Neuronal stem cell (in vitro differentiated cells): ENCODE results near the gene LEPROT.

Experiments used
- DNase-seq: peaks from one replicate; pipeline ENCODE4 v3.0.0-alpha.2; 2013; ENCODE audit warnings: low spot score
- H2AFZ ChIP-seq: one replicate; pipeline ENCODE4 v1.6.1; 2013; ENCODE audit warnings: mild to moderate bottlenecking, low read length, inconsistent platforms
- H2AK5ac ChIP-seq: 2 replicates; pipeline ENCODE4 v1.6.1; 2013; ENCODE audit warnings: low read depth, mild to moderate bottlenecking, inconsistent platforms, low read length, moderate library complexity, mixed read lengths
- H2BK120ac ChIP-seq: 2 replicates; pipeline ENCODE4 v1.6.1; 2013; ENCODE audit warnings: low read depth, mild to moderate bottlenecking, inconsistent platforms, low read length, moderate library complexity, mixed read lengths
- H2BK12ac ChIP-seq: one replicate; pipeline ENCODE4 v1.6.1; 2013; ENCODE audit warnings: low read length, inconsistent platforms
- H2BK15ac ChIP-seq: 2 replicates; pipeline ENCODE4 v1.6.1; 2013; ENCODE audit warnings: mild to moderate bottlenecking, low read length, inconsistent platforms, mixed read lengths
- H2BK5ac ChIP-seq: one replicate; pipeline ENCODE4 v1.6.1; 2013; ENCODE audit warnings: inconsistent platforms, mild to moderate bottlenecking, low read length, moderate library complexity
- H3K14ac ChIP-seq: one replicate; pipeline ENCODE4 v1.6.1; 2013; ENCODE audit warnings: low read length, inconsistent platforms
- H3K18ac ChIP-seq: 2 replicates; pipeline ENCODE4 v1.6.1; 2013; ENCODE audit warnings: low read length, inconsistent platforms
- H3K23ac ChIP-seq: 2 replicates; pipeline ENCODE4 v1.6.1; 2013; ENCODE audit warnings: low read depth, mild to moderate bottlenecking, mixed read lengths, low read length, inconsistent platforms; ENCODE audit not compliant: poor library complexity
- H3K27ac ChIP-seq: replicated peaks from 3 replicates; pipeline ENCODE4 v1.5.1; 2013; ENCODE audit warnings: low read length, inconsistent platforms
- H3K27me3 ChIP-seq, 3 experiments: 2 replicates each; pipeline ENCODE4 v1.6.1; 2013; ENCODE audit warnings: low read length in 3 of 3, mild to moderate bottlenecking in 2 of 3, inconsistent platforms in 1 of 3, low read depth in 1 of 3, mixed read lengths in 1 of 3, moderate library complexity in 1 of 3; ENCODE audit not compliant: control insufficient read depth in 3 of 3, insufficient read depth in 3 of 3
- H3K36me3 ChIP-seq, 2 donors: replicated peaks in 1 of 2; 2 replicates each; pipeline ENCODE4 v1.6.1; 2013; ENCODE audit warnings: low read length in 2 of 2; ENCODE audit not compliant: control insufficient read depth in 2 of 2, insufficient read depth in 2 of 2
- H3K4ac ChIP-seq: 2 replicates; pipeline ENCODE4 v1.6.1; 2013; ENCODE audit warnings: inconsistent platforms, mild to moderate bottlenecking, low read length, moderate library complexity
- H3K4me1 ChIP-seq, 2 donors: 1 replicate in 1 of 2; 2 replicates in 1 of 2; pipeline ENCODE4 v1.6.1; 2013; ENCODE audit warnings: low read length in 2 of 2, low read depth in 1 of 2; ENCODE audit not compliant: control insufficient read depth in 2 of 2, insufficient read depth in 1 of 2
- H3K4me2 ChIP-seq: one replicate; pipeline ENCODE4 v1.6.1; 2013; ENCODE audit warnings: mild to moderate bottlenecking, low read length, inconsistent platforms; ENCODE audit not compliant: insufficient read depth, poor library complexity, severe bottlenecking
- H3K4me3 ChIP-seq, 2 donors: 2 replicates each; pipeline ENCODE4 v1.5.1; 2013; ENCODE audit warnings: low read length in 2 of 2, mild to moderate bottlenecking in 2 of 2, inconsistent platforms in 1 of 2, moderate library complexity in 1 of 2
- H3K79me1 ChIP-seq: one replicate; pipeline ENCODE4 v1.6.1; 2013; ENCODE audit warnings: low read depth, mild to moderate bottlenecking, inconsistent platforms, low read length, moderate library complexity
- H3K9ac ChIP-seq: one replicate; pipeline ENCODE4 v1.6.1; 2013; ENCODE audit warnings: mild to moderate bottlenecking, low read depth, low read length, inconsistent platforms; ENCODE audit not compliant: poor library complexity
- H3K9me3 ChIP-seq, 2 donors: replicated peaks in 1 of 2; 2 replicates each; pipeline versions ENCODE3 to v1.6.1; 2013; ENCODE audit warnings: low read length in 2 of 2, mild to moderate bottlenecking in 2 of 2, inconsistent platforms in 1 of 2, low read depth in 1 of 2, mixed read lengths in 1 of 2, moderate library complexity in 1 of 2; ENCODE audit not compliant: control insufficient read depth in 2 of 2, insufficient read depth in 1 of 2
- H4K8ac ChIP-seq: one replicate; pipeline ENCODE4 v1.6.1; 2013; ENCODE audit warnings: low read depth, mild to moderate bottlenecking, inconsistent platforms, low read length, moderate library complexity
- H4K91ac ChIP-seq: one replicate; pipeline ENCODE4 v1.6.1; 2013; ENCODE audit warnings: low read length, low read depth, mild to moderate bottlenecking, inconsistent platforms; ENCODE audit not compliant: poor library complexity
- WGBS, 2 donors: extraction: QIAGEN DNeasy Blood & Tissue Kit; methylation state at CpG; one replicate each; pipeline ENCODE4 v1.1.7; 2013; ENCODE audit warnings: missing lambda C conversion rate in 2 of 2, mixed read lengths in 1 of 2; ENCODE audit not compliant: insufficient read length in 2 of 2, insufficient replicate concordance in 1 of 2; ENCODE audit errors: extremely low coverage in 2 of 2; 5-methylcytosine and 5-hydroxymethylcytosine counted together

Gene LEPROT

GRCh38 chr1:65434760-65435159, 14.3 kb downstream of the LEPROT start:
- Histone ChIP-seq H3K4ac (no peak overlapping the region), H2BK120ac (no peak overlapping the region), H2BK15ac (no peak overlapping the region), H4K91ac (no peak overlapping the region), H2BK5ac (no peak overlapping the region), H3K14ac (no peak overlapping the region), H2BK12ac (no peak overlapping the region), H3K4me1 (peaks cover 0 to 14% of the 10 kb centered on the region in 2 donors), H3K9ac (no peak overlapping the region), H3K27me3 (no peaks in the 10 kb centered on the region), H3K9me3 (no peaks in the 10 kb centered on the region), H4K8ac (no peak overlapping the region), H2AK5ac (no peak overlapping the region), H3K18ac (no peak overlapping the region), H3K27ac (no peak overlapping the region), H2AFZ (no peak overlapping the region), H3K4me2 (no peak overlapping the region), H3K36me3 (peaks cover 0 to 46% of the 10 kb centered on the region in 2 donors), H3K79me1 (no peaks in the 10 kb centered on the region), H3K4me3 (no peak overlapping the region), H3K23ac (no peak overlapping the region)
- no peak for DNase-seq
- WGBS, 2 donors: no CpG with 5 or more reads among the region's 3 CpGs

- Histone ChIP-seq H3K14ac (no peak overlapping the region), H3K4me1 (peaks cover 0 to 8% of the 10 kb centered on the region in 2 donors), H2BK5ac (no peak overlapping the region), H2BK15ac (no peak overlapping the region), H4K91ac (no peak overlapping the region), H3K79me1 (no peaks in the 10 kb centered on the region), H3K9ac (no peak overlapping the region), H3K4ac (no peak overlapping the region), H3K18ac (no peak overlapping the region), H3K36me3 (peaks cover 0 to 34% of the 10 kb centered on the region in 2 donors), H3K4me3 (no peak overlapping the region), H2AK5ac (no peak overlapping the region), H3K9me3 (no peaks in the 10 kb centered on the region), H3K23ac (no peak overlapping the region), H2BK12ac (no peak overlapping the region), H3K27ac (no peak overlapping the region), H3K4me2 (no peak overlapping the region), H2BK120ac (no peak overlapping the region), H2AFZ (no peak overlapping the region), H4K8ac (no peak overlapping the region), H3K27me3 (no peaks in the 10 kb centered on the region)
- WGBS, 2 donors: no CpG with 5 or more reads among the region's 2 CpGs
- DNase-seq: no peak
Observed at GRCh38 chr1:65435987-65436386, 15.5 kb downstream of the LEPROT start.

- H3K18ac ChIP-seq: no peak overlapping the region
- WGBS, 2 donors: 100% methylated on average over 2 of the region's 7 CpGs
- no peak overlapping the region for H4K91ac ChIP-seq
- H3K4me1 ChIP-seq: peaks cover 0 to 3% of the 10 kb centered on the region in 2 donors
- H4K8ac ChIP-seq: no peak overlapping the region
- H3K27me3 ChIP-seq: no peaks in the 10 kb centered on the region
- no peak for DNase-seq
- H2AK5ac ChIP-seq: no peak overlapping the region
- no peak overlapping the region for H3K14ac ChIP-seq
- H3K79me1 ChIP-seq: no peaks in the 10 kb centered on the region
- H2BK12ac ChIP-seq: no peak overlapping the region
- H2AFZ ChIP-seq: no peak overlapping the region
- H3K9me3 ChIP-seq: no peaks in the 10 kb centered on the region
- no peak overlapping the region for H2BK5ac ChIP-seq
- H3K9ac ChIP-seq: no peak overlapping the region
- peaks cover 0 to 20% of the 10 kb centered on the region in 2 donors for H3K36me3 ChIP-seq
- H3K23ac ChIP-seq: no peak overlapping the region
- no peak overlapping the region for H3K27ac ChIP-seq
- no peak overlapping the region for H3K4ac ChIP-seq
- H2BK120ac ChIP-seq: no peak overlapping the region
- H3K4me3 ChIP-seq: no peak overlapping the region
- no peak overlapping the region for H2BK15ac ChIP-seq
- H3K4me2 ChIP-seq: no peak overlapping the region
Observed at GRCh38 chr1:65437616-65438015, 17.1 kb downstream of the LEPROT start.

- Histone ChIP-seq H2BK5ac (no peak overlapping the region), H3K14ac (no peak overlapping the region), H2AFZ (no peak overlapping the region), H2AK5ac (no peak overlapping the region), H3K4me3 (no peak overlapping the region), H3K4me2 (no peak overlapping the region), H2BK12ac (no peak overlapping the region), H3K79me1 (no peaks in the 10 kb centered on the region), H3K18ac (no peak overlapping the region), H3K27me3 (no peaks in the 10 kb centered on the region), H3K9ac (no peak overlapping the region), H3K4ac (no peak overlapping the region), H3K4me1 (no peaks in the 10 kb centered on the region), H3K27ac (no peak overlapping the region), H3K36me3 (peaks cover 0 to 3% of the 10 kb centered on the region in 2 donors), H3K23ac (no peak overlapping the region), H4K91ac (no peak overlapping the region), H4K8ac (no peak overlapping the region), H2BK15ac (no peak overlapping the region), H2BK120ac (no peak overlapping the region), H3K9me3 (no peaks in the 10 kb centered on the region)
- no peak for DNase-seq
- WGBS, 2 donors: 100% methylated on average over 3 of the region's 12 CpGs; no CpG with 5 or more reads in 1 of the 2 donors
Observed at GRCh38 chr1:65440322-65440900, 19.9 kb downstream of the LEPROT start.
